Activated CD8-positive, alpha-beta memory T cell treated with anti-CD3 and anti-CD28 coated beads, Interleukin-2, amount 50 U/mL, for 1 hour (primary cell): ENCODE results near the gene MMP12.
"Not testable (repeated sequence)": the region's sequence is repeated elsewhere in the genome, so short reads cannot be mapped to it uniquely, and the experiment has no call there.

ENCODE experiments used
- DNase-seq: peaks from one replicate; pipeline ENCODE4 v3.0.0-alpha.2; 2020; ENCODE audit errors: extremely low read depth

MMP12 gene

DNA sequence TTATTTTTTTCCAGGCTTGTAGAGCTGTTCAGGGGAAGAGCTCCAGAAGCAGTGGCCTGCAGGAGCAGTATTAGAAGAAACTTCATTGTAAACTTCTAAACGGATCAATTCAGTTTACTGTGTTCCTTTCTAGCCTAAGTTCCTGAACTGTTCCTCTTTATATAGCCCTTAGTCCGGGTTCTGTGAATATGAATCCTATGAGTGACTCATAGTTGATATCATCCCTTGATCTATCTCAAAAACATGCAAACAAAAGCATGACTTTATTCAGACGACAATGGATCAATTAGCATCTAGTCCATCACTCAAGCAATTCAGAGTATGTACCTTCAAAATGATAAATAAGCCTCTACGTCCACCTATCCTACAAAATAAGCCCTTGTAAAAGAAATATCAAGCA lies at the start of gene MMP12:
MMP12 (minus strand) TSS at position 131 of the 400 bp plus-strand sequence; CDS start at position 86, 45 bp downstream.
- no peak for DNase-seq

DNA sequence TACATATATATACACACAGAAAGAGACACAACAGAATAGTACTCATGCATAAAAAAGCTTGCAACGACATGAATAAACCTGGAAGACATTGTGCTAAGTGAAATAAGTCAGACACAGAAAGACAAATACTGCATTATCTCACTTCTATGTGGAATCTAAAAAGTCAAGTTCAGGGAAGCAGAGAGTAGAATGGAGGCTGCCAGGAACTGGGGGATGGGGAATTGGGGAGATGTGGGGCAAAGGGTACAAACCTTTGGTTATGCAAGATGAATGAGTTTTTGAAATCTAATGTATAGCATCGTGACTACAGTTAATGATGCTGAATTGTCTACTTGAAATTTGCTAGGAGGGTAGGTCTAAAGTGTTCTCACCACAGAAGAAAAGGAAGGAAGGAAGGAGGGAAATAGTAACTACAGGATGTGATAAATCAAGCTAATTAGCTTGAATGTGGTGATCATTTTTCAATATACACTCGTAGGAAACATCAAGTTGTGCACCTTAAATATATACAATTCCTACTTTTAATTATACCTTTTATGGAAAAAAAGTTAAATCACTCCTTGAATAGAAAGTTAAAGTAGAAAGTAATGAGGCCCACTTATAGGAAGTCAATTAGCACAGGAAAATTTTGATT lies 46.9 kb upstream of the MMP12 start:
- no peak for DNase-seq

GRCh38 chr11:102920118-102920684 lies 45.4 kb upstream of the MMP12 start:
- no peak for DNase-seq

- no peak for DNase-seq
Observed at GRCh38 chr11:102915044-102915375, 40.2 kb upstream of the MMP12 start.

DNA sequence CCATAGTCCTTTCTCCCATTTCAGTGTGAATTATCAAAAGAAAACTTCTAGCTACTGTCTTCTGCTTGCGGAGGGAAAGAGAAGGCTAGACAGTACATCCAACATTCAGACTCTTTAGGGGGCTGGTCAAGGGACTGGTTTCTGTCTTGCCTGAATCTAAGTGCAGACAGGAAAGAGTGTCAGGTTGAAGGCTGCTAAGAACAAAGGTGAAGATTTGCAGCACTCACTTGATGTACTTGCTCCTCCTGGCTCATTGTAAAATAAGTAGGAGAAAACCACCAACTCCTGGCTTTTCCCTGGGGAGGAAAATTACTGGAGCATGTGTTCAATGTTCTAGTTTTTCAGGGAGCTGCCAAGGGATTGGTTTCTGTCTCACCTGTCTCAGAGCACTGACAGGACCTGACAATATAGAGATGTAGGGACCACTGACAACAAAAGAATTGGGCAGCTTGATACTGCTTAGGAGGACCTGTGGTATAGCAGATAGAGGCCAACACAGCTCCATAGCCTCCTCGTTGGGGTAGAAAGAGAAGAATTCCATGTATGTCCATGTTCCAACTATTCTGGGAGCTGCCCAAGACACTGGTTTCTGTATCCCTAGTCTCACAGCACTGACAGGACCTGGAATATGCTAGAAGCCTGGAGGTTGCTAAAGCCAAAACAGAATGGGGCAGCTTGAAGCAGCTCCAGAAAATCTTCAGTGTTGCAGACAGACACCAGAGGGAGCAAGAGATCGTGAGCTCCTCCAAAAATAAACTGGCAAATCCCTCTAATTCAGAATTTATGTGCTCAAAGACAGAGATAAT lies 39.7 kb upstream of the MMP12 start:
- DNase-seq: no peak

DNA sequence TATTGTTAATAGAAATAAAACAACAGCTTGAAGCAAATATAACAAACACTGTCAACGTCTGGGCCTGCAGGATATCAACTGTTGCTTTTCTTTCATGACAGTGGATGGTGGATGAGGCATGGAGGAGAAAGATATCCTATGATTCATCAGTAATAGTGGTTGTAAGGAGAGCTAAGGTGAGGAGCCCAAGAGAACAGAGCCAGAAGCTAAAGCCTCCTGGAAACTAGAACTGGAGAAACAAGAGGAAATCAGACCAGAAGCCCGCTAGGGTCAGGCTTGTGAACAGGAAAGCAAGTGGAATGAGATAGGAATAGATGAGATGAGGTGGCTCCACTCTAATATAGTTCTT lies 37.7 kb upstream of the MMP12 start:
- DNase-seq: no peak

DNA sequence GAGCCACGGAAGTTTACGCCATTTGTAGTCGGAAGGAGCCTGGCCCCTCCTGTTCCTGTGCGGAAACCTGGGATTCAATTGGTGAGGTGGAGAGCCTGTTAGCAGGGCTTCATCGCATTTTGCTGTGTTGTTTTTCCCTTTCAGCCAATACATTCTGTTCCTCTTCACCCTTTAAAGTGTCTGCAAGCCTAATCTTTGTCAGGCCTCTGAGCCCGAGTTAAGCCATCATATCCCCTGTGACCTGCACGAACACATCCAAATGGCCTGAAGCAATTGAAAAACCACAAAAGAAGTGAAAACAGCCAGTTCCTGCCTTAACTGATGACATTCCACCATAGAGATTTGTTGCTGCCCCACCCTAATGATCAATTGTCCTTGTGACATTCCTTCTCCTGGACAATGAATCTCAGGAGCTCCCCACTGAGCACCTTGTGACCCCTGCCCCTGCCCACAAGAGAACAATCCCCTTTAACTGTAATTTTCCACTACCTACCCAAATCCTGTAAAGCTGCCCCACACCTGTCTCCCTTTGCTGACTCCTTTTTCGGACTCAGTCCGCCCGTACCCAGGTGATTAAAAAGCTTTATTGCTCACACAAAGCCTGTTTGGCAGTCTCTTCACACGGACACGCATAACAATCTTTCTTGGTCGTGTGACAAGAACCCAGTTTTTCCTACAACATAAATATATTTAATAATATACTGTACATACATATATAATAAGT lies 37.1 kb upstream of the MMP12 start:
- DNase-seq: no peak

DNA sequence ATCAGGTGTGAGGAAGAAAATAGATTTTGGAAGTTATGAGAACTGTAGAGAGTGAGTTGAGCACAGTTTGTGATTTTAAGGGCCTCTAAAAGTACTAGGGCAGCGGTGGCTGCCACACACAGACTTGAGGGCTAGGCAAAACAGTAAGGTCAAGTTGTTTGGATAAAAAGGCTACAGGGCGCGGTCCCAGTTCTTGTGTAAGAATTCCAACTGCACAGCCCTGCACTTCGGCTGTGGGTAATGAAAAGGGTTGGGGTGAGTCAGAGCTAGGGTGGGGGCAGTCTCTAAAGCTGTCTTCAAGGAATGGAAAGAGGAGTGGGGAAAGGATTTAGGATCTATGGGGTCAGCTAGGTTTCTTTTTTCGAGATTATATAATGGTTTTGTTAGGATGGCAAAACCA lies 31.1 kb upstream of the MMP12 start:
- DNase-seq: not testable (repeated sequence)

DNA sequence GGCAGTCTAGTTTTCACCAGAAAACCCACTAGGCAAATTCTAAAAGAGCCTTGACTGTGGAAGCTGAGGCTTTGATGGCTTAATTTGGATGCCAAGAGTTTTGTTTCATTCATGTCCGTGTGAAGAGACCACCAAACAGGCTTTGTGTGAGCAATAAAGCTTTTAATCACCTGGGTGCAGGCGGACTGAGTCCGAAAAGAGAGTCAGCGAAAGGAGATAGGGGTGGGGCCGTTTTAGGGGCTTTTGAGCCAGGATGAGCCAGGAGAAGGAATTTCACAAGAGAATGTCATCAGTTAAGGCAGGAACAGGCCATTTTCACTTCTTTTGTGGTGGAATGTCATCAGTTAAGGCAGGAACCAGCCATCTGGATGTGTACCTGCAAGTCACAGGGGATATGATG lies 29.1 kb upstream of the MMP12 start:
- not testable (repeated sequence) for DNase-seq

GRCh38 chr11:102900346-102900745 lies 25.6 kb upstream of the MMP12 start:
- no peak for DNase-seq

DNA sequence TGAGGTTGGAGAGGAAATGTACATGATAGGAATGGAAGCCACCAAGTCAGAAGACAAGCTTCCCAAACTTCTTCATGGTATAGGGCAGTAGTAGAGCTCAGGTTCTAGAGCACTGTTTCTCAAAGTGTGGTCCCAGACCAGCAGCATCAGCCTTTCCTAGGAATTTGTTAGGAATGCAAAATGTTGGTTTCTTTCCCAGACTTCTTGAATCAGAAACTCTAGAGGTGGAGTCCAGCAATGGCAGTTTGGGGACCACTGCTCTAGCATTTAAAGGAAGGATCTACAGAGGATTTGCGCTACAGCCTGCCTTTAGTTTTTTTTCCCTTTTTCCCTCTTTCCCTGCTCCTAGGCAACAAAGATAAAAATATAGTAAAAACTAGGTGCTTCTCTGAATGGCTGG lies 17.0 kb upstream of the MMP12 start:
- no peak for DNase-seq

- no peak for DNase-seq
Observed at GRCh38 chr11:102886999-102887398, 12.2 kb upstream of the MMP12 start.

- no peak for DNase-seq
Observed at GRCh38 chr11:102883141-102883540, 8.4 kb upstream of the MMP12 start.

DNA sequence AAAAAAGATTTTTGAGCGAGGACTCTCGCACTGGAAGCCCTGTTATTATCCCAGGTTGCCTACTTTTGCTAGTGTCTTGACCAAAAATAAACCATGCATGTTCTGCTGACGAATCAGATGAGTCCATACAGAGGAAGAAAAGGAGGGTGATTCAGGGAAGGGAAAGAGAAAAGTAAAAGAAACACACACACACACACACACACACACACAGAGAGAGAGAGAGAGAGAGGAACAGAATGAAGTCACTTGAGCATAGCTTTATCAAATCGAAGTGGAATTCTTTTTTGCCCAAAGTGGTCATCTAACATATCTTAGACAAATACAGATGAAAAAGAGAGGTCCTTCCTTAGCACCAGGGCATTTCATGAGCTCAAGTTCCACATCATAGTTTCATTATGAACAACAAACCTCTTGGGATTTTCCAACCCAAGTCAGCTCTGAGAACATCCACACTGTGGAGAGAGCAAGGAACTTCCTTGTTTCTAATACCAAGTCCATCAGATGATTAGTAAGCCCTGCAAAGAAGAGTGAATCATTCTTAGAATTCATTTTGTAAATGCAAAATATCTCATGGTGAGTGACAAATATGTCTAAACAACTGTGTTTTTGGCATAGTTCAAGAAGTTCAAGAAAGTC lies 7.7 kb upstream of the MMP12 start:
- no peak for DNase-seq

GRCh38 chr11:102879801-102880200 lies 5.0 kb upstream of the MMP12 start:
- no peak for DNase-seq

DNA sequence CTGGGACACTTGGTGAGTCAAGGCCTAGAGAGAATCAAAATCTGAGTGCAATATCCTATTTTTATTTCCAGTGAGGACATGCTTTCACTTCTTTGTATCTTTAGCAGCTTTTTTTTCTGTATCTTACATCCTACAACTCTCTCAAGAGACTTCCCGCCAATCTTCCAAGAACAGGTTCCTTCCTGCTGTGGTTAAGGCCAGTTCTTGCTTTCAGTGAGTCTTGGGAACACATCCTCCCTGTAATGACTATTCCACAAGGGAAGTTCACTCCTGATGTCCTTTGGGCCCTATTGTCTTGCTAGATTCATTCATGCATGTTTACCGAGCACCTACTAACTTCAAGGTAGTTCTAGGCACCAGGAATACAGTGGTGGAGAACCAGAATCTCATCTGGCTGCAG lies 3.8 kb upstream of the MMP12 start:
- DNase-seq: no peak

DNA sequence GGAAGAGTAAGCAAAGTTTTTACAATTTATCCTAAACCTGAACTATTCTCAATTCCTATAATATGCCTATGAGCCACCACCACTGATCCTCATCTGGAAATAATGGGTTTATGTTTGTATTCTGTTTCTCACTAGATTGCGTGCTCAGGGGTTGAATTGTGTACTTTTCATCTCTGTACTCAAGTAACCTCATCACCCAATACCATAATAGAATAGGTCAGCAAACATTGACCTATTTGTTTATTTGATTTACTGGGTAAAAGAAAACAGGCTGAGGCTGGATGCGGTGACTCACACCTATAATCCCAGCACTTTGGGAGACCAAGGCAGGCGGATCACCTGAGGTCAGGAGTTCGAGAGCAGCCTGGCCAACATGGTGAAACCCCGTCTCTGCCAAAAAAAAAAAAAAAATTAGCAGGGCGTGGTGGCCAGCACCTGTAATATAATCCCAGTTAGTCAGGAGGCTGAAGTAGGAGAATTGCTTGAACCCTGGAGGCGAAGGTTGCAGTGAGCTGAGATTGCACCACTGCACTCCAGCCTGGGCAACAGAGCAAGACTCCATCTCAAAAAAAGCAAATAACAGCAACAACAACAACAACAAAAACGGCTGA lies 5.3 kb downstream of the MMP12 start:
- DNase-seq: not testable (repeated sequence)

GRCh38 chr11:102868339-102868738 lies 6.4 kb downstream of the MMP12 start:
- DNase-seq: no peak

GRCh38 chr11:102864724-102865123 lies 10.1 kb downstream of the MMP12 start:
- DNase-seq: no peak

DNA sequence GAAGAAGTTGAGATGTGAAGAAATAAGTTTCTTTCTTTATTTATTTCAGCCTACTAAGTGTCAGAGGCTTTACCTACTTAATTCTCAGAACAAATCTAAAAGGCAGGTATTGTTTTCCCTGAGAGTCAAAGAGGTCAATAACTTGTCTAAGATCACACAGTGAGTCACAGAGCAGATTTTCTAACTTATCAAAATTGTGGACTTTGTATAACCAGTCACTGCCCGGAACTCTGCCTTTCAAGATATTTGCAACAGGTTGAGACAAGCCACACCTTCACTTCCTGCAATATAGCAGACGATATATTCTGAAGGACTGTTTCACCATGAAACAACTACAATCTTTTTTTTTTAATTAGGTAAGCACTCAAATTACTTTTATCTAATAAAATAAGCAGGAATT lies 20.8 kb downstream of the MMP12 start:
- DNase-seq: no peak

- no peak for DNase-seq
Observed at GRCh38 chr11:102853055-102853454, 21.7 kb downstream of the MMP12 start.
